HCT116 (cell line): Measurements from ENCODE around the gene BMP7. TPM values are rescaled to one million over a fixed set of nuclear protein-coding genes. Genes with fewer than 3 reads are reported as not detected.

Experiments used
- ATAC-seq: fragments of 200-7000 bp; cut with Tn5 transposase; 2 replicates; pipeline ENCODE4 v1.9.1; 2020; ENCODE audit warnings: mild to moderate bottlenecking, moderate library complexity
- BruUV-seq: library from RNA; stranded (reverse); fragments of 400-500 nt; replicated peaks from 2 replicates; lab custom pipeline; 2021; lab: Mats Ljungman, UMichigan
- CTCF ChIA-PET: fragments of 300-600 bp; sonication (Branson Sonifier 250); formaldehyde crosslinking; loops from one replicate; lab custom pipeline; 2021; ENCODE audit warnings: antibody characterized with exemption; lab: Charles Lee
- POLR2A ChIA-PET: fragments of 300-600, 350-600 bp; sonication (Branson Sonifier 250); formaldehyde crosslinking; loops from one replicate; lab custom pipeline; 2021; ENCODE audit warnings: antibody characterized with exemption; lab: Charles Lee
- RAD21 ChIA-PET, 2 experiments: fragments of 300-600 bp; sonication (Branson Sonifier 250); formaldehyde crosslinking; loops; one replicate each; lab custom pipeline; 2023; ENCODE audit warnings: low total read pairs in 2 of 2; ENCODE audit not compliant: uncharacterized antibody in 2 of 2, unreplicated experiment in 2 of 2, low non-redundant PET in 1 of 2; lab: Charles Lee
- DNase-seq: peaks from one replicate; pipeline ENCODE4 v3.0.0-alpha.2; 2010; ENCODE audit warnings: low read depth, low spot score
- H2AFZ ChIP-seq: fragments of 200-600 bp; shearing (Covaris generic), sonication (generic); 2 replicates; pipeline ENCODE4 v1.6.1; 2017; ENCODE audit warnings: low read depth, mixed run types, mixed read lengths, antibody characterized with exemption, low read length; ENCODE audit not compliant: poor library complexity, severe bottlenecking
- H3K27ac ChIP-seq: 2 replicates; pipeline ENCODE4 v1.5.1; 2012; ENCODE audit warnings: low read depth, low read length
- H3K27me3 ChIP-seq: fragments of 200-600 bp; sonication (generic); 2 replicates; pipeline ENCODE4 v1.6.1; 2016; ENCODE audit warnings: mixed run types, low read length, mixed read lengths; ENCODE audit not compliant: insufficient read depth
- H3K36me3 ChIP-seq, 2 experiments: fragments of 200-500 bp in 1 of 2; fragments of 200-600 bp in 1 of 2; sonication (Bioruptor generic) in 1 of 2; sonication (generic) in 1 of 2; 2 replicates each; pipeline versions ENCODE4 v1.5.1 to v1.6.1; 2014 to 2016; ENCODE audit warnings: low read length in 2 of 2, inconsistent platforms in 1 of 2, mixed read lengths in 1 of 2, mixed run types in 1 of 2; ENCODE audit not compliant: insufficient read depth in 2 of 2, control insufficient read depth in 1 of 2
- H3K4me1 ChIP-seq, 2 experiments: fragments of 200-600 bp in 1 of 2; sonication (generic) in 1 of 2; 2 replicates each; pipeline versions ENCODE4 v1.5.1 to v1.6.1; 2012 to 2017; ENCODE audit warnings: low read length in 2 of 2, inconsistent platforms in 1 of 2, mild to moderate bottlenecking in 1 of 2, mixed read lengths in 1 of 2, mixed run types in 1 of 2, moderate library complexity in 1 of 2; ENCODE audit not compliant: insufficient read depth in 2 of 2, control insufficient read depth in 1 of 2
- H3K4me2 ChIP-seq: fragments of 200-600 bp; sonication (generic); 2 replicates; pipeline ENCODE4 v1.6.1; 2017; ENCODE audit warnings: mixed run types, low read length, mixed read lengths
- H3K4me3 ChIP-seq, 2 experiments: fragments of 200-600 bp in 1 of 2; sonication (generic) in 1 of 2; replicated peaks in 1 of 2; 2 replicates each; pipeline ENCODE4 v1.5.1; 2011 to 2016; ENCODE audit warnings: low read length in 2 of 2, control low read depth in 1 of 2, low read depth in 1 of 2, mild to moderate bottlenecking in 1 of 2, mixed read lengths in 1 of 2, mixed run types in 1 of 2
- H3K79me2 ChIP-seq: fragments of 200-600 bp; sonication (generic); 2 replicates; pipeline ENCODE4 v1.6.1; 2017; ENCODE audit warnings: mild to moderate bottlenecking, mixed run types, low read length, moderate library complexity, mixed read lengths; ENCODE audit not compliant: insufficient read depth
- H3K9ac ChIP-seq: fragments of 200-600 bp; sonication (generic); 2 replicates; pipeline ENCODE4 v1.6.1; 2016; ENCODE audit warnings: low read length, mixed read lengths
- H3K9me2 ChIP-seq: fragments of 200-600 bp; sonication (generic), shearing (Covaris generic); 2 replicates; pipeline ENCODE4 v1.6.1; 2017; ENCODE audit warnings: mixed run types, mild to moderate bottlenecking, moderate library complexity; ENCODE audit not compliant: insufficient read depth
- H3K9me3 ChIP-seq, 2 experiments: fragments of 200-500 bp in 1 of 2; fragments of 200-600 bp in 1 of 2; sonication (Bioruptor generic) in 1 of 2; sonication (generic) in 1 of 2; 2 replicates each; pipeline ENCODE4 v1.6.1; 2014 to 2017; ENCODE audit warnings: low read length in 2 of 2, mixed read lengths in 2 of 2, inconsistent platforms in 1 of 2, low read depth in 1 of 2, mild to moderate bottlenecking in 1 of 2, mixed run types in 1 of 2, moderate library complexity in 1 of 2; ENCODE audit not compliant: control insufficient read depth in 1 of 2, insufficient read depth in 1 of 2
- H4K20me1 ChIP-seq: fragments of 200-600 bp; sonication (generic), shearing (Covaris generic); 2 replicates; pipeline ENCODE4 v1.6.1; 2017; ENCODE audit warnings: mixed run types, mild to moderate bottlenecking, moderate library complexity; ENCODE audit not compliant: insufficient read depth
- CBX3 ChIP-seq: IDR thresholded peaks from 2 replicates; pipeline ENCODE4 v1.6.1; 2012; ENCODE audit warnings: low read depth
- CEBPB ChIP-seq: IDR thresholded peaks from 2 replicates; pipeline ENCODE4 v1.6.1; 2012; ENCODE audit warnings: low read depth
- CTCF ChIP-seq, 3 experiments: fragments of 200-600 bp in 1 of 3; sonication (generic) in 1 of 3; IDR thresholded peaks in 2 of 3; conservative IDR thresholded peaks in 1 of 3; 2 replicates each; pipeline ENCODE4 v1.5.1; 2012 to 2017; ENCODE audit warnings: low read depth in 2 of 3, low read length in 2 of 3, antibody characterized with exemption in 1 of 3, borderline replicate concordance in 1 of 3, control low read depth in 1 of 3, mild to moderate bottlenecking in 1 of 3, mixed read lengths in 1 of 3, mixed run types in 1 of 3, moderate library complexity in 1 of 3; ENCODE audit not compliant: insufficient read depth in 1 of 3
- EGR1 ChIP-seq: IDR thresholded peaks from 2 replicates; pipeline ENCODE4 v1.6.1; 2012; ENCODE audit warnings: low read depth
- EZH2phosphoT487 ChIP-seq: fragments of 200-600 bp; IDR thresholded peaks from 2 replicates; pipeline ENCODE4 v1.6.1; 2018; ENCODE audit warnings: antibody characterized with exemption, borderline replicate concordance
- FOSL1 ChIP-seq: IDR thresholded peaks from 2 replicates; pipeline ENCODE4 v1.6.1; 2012; ENCODE audit warnings: low read depth
- JUND ChIP-seq: IDR thresholded peaks from 2 replicates; pipeline ENCODE4 v1.6.1; 2012
- POLR2A ChIP-seq: IDR thresholded peaks from 2 replicates; pipeline ENCODE4 v1.7.0; 2011; ENCODE audit warnings: borderline replicate concordance; ENCODE audit not compliant: insufficient read depth, insufficient read length; ENCODE audit errors: extremely low read depth
- POLR2AphosphoS5 ChIP-seq: IDR thresholded peaks from 2 replicates; pipeline ENCODE4 v1.6.1; 2011; ENCODE audit warnings: mild to moderate bottlenecking, low read depth, low read length, moderate library complexity
- REST ChIP-seq: IDR thresholded peaks from 2 replicates; pipeline ENCODE4 v1.6.1; 2012; ENCODE audit warnings: low read depth
- SIN3A ChIP-seq: IDR thresholded peaks from 2 replicates; pipeline ENCODE4 v1.6.1; 2012; ENCODE audit warnings: low read depth
- SP1 ChIP-seq: IDR thresholded peaks from 2 replicates; pipeline ENCODE4 v1.6.1; 2012; ENCODE audit warnings: low read depth
- TCF7L2 ChIP-seq: IDR thresholded peaks from 2 replicates; pipeline ENCODE4 v1.7.0; 2011; ENCODE audit warnings: borderline replicate concordance, inconsistent platforms; ENCODE audit not compliant: insufficient read depth, insufficient read length; ENCODE audit errors: extremely low read depth
- YY1 ChIP-seq: IDR thresholded peaks from 2 replicates; pipeline ENCODE4 v1.6.1; 2011; ENCODE audit warnings: low read length, low read depth, moderate library complexity, mild to moderate bottlenecking; ENCODE audit not compliant: insufficient replicate concordance; ENCODE audit errors: extremely low read depth
- ZFX ChIP-seq: fragments of 450-650 bp; IDR thresholded peaks from 2 replicates; pipeline ENCODE4 v1.6.1; 2017
- intact Hi-C: fragments of 100-400 bp; cut with micrococcal nuclease; formaldehyde crosslinking; loops from 2 replicates; pipeline ENCODE4 v1.10.0; 2022
- total RNA-seq: library from RNA; stranded (reverse); gene quantifications from one replicate; pipeline ENCODE4 v1.2.1, GENCODE V29; 2021; ENCODE audit not compliant: unreplicated experiment
- TF ChIP-seq, protein P1 (sequence below): IDR thresholded peaks from 2 replicates; pipeline ENCODE4 v1.6.1; 2011; ENCODE audit warnings: mild to moderate bottlenecking, low read length, moderate library complexity; ENCODE audit not compliant: insufficient replicate concordance; ENCODE audit errors: extremely low read depth

The BMP7 gene
- total RNA-seq, 1 experiment from 2014 or later: 7.0 TPM

- TF ChIP-seq YY1 (no peak), FOSL1 (no peak), EZH2phosphoT487 (no peak), ZFX (no peak), EGR1 (no peak), CTCF (IDR thresholded peaks at IDR 0.05 in 2 of 3, conservative IDR thresholded peaks at IDR 0.05 in 1 of 3; ENCODE audit: borderline replicate concordance in 1 of 3, insufficient read depth in 1 of 3, low read depth in 2 of 3, low read length in 2 of 3) (no peak), POLR2A (no peak), JUND (no peak)
Observed at GRCh38 chr20:57213291-57213690, 53.1 kb downstream of the BMP7 start (continued).

DNA sequence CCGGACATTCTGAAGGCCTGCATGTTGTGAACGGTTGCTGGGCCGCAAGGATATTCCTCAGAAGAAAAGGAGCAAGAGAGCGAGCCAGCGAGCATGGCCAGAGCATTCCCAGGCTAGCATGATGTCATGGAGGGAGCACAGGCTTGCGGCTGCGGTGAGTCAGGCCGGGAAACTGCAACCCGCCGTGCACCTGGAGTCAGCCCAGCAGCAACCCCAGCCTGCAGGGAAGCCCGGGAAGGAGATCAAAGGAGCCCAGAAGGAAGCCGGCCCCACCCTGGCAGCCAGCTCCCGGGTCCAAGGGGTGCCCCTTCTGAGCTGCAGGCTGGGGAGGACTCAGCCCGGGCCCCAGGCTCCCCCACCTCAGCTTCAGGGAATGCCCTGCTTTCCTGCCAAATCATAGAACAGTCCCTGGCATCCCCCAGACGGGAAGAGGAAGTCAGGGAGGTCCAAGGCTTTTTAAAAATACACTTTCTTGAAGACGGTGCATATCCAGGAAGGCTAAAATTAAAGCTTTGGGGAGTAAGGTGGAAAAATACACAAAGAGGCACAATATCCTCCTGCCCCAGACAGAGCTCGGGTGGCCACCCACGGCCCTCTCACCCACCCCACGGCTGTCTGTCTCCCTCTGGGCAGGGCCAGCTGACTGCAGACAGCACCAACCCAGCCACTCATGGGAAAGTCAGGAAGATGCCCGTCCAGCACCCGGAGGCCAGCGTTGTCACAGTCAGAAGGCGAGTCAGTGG, 53.7 kb downstream of the BMP7 start:
- Histone ChIP-seq H3K4me3 (peak overlapping the region; percentile 21 to 44; a peak in 3 of 4 replicates), H3K9me2 (no peaks in the 10 kb centered on the region), H3K79me2 (no peaks in the 10 kb centered on the region), H3K4me1 (peaks cover 19 to 38% of the 10 kb centered on the region in 2 experiments), H3K4me2 (peak overlapping the region; percentile 79), H3K9me3 (no peaks in the 10 kb centered on the region), H3K9ac (peak overlapping the region; percentile 46), H2AFZ (peak overlapping the region; percentile 39), H3K27ac (peak overlapping the region; percentile 54), H3K27me3 (peaks cover 11% of the 10 kb centered on the region; the same call in 1 of the 2 replicates), H4K20me1 (no peaks in the 10 kb centered on the region), H3K36me3 (no peaks in the 10 kb centered on the region)
- POLR2A ChIA-PET: interaction anchor here (0.6 kb wide), 1 partner anchor 106 kb away, joined by 3 read pairs; no protein-coding TSS in a partner anchor
- ATAC-seq (peak; percentile 98), DNase-seq (peak; percentile 68)
- intact Hi-C loops: no loop called here
- RAD21 ChIA-PET: no interaction called here
- CTCF ChIA-PET: no interaction called here
- no TSS peak for BruUV-seq
- TF ChIP-seq YY1 (peak; percentile 34), POLR2A (no peak), CEBPB (peak; percentile 58; the same call in 1 of the 2 replicates), SP1 (peak; percentile 74), EZH2phosphoT487 (no peak), POLR2AphosphoS5 (peak; percentile 40), TCF7L2 (peak; percentile 98), CBX3 (peak; percentile 57; the same call in 1 of the 2 replicates), FOSL1 (peak; percentile 68; the same call in 1 of the 2 replicates), SIN3A (no peak), REST (no peak)
- TF ChIP-seq, protein P1, sequence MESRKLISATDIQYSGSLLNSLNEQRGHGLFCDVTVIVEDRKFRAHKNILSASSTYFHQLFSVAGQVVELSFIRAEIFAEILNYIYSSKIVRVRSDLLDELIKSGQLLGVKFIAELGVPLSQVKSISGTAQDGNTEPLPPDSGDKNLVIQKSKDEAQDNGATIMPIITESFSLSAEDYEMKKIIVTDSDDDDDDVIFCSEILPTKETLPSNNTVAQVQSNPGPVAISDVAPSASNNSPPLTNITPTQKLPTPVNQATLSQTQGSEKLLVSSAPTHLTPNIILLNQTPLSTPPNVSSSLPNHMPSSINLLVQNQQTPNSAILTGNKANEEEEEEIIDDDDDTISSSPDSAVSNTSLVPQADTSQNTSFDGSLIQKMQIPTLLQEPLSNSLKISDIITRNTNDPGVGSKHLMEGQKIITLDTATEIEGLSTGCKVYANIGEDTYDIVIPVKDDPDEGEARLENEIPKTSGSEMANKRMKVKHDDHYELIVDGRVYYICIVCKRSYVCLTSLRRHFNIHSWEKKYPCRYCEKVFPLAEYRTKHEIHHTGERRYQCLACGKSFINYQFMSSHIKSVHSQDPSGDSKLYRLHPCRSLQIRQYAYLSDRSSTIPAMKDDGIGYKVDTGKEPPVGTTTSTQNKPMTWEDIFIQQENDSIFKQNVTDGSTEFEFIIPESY: peak; percentile 45
